NCI-H1694 treated with DMSO at 0.1 percent for 48 hours (cell line): ENCODE measurements around the gene DTX1.
A peak's percentile ranks its signal among the peaks of the same experiment; 100 is the strongest.

Source experiments
- DNase-seq: peaks from one replicate; lab custom pipeline; 2025; lab: John Stamatoyannopoulos, UW

DTX1 gene

DNA sequence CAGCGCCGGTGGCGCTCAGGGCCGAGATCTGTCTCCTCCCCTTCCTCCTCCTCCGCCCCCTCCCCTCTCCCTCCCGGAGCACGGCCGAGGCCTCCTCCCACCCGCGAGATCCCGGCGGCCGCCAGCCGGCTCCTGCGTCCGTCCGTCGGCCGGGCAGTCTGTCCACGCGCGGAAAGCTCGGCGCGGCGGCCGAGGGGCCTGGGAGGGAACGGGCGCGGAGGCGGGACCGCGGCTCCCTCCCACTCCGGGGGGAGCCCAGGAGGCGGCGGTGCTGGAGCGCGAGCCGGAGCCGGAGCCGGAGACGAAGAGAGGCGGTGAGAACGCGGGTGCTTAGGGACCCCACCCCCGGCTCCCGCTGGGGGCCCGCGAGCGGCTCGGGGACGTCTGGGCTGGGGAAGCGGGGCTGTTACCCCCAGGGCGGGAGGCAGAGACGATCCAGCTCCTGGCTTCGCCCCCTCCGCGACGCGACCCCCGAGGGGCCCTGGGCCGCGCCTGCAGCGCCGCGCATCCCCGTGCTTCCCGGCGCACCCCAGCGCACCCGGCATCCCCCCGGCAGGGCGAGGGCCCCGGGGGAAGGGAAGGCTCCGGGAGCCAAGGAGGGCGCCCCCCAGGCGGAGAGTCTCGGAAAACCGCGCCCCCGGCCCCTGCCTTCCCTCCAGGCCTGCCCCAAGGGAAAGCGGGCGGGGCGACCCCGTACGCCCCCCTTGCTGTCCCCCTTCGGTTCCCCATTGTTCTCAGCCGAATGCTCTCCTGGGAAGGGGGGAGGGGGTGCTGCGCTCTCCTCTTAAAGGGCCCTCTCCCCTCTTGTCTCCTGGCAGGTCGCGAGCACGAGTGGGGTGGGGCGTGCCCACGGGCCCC lies at the start of gene DTX1:
DTX1 (plus strand) TSS at position 100 of the 858 bp plus-strand sequence. CDS start 1,463 bp downstream, outside the sequence.
- no peak for DNase-seq

DNA sequence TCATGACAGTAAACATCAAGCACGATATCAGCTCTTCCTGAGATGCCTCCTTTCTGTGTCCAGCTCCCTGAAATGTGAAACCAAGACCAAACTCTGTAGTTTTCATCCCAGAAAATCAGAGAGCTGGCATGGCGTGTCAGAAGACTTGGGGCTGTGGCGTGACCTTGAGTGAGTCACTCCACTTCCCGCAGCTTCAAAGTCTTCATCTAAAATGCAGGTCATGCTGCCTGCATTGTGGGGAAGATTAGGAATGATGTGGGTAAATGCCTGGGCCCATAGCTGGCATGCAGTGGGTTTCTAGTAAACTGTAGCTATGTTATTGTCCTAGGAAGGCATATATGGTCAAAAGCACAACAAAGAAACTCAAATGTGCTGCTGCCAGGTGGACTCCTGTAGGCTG lies 49.4 kb upstream of the DTX1 start:
- DNase-seq, result no peak

DNA sequence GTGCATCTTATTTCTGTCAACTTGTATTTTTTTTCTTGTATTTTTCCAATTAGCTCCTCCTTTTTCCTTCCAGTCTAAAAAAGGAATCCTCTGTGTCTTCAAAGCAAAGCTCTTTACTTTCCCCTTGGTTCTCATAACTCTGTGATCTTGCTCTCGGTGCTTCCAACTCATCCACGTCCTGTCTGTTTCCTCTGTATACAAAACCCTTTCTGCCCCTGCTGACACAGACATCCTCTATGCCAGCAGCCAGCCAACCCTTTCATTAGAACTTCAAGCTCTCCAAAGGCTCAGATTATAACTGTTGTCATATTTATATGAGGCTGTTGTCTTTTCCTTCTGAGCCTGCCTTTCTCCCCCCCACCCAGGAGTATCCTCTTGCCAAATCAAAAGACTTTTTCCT lies 45.8 kb upstream of the DTX1 start:
- DNase-seq, result no peak

DNA sequence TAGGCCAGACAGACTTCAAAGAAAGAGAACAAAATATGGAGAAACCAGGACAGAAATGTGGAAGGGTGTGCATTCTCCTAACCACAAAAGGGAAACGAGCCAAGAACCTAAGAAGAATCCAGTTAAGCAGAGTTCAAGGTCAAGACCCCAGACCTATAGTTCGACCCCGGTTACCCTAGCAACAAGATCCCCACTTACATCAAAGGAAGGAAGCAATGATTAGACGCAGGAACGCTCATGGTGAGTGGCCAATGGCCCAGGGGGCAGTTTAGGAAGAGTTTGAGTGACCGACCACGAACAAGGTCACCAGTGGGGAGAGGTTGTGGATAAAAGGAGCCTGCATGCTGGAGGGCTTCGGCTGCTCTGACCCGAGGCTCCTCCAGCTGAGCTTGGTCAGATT lies 42.0 kb upstream of the DTX1 start:
- no peak for DNase-seq

DNA sequence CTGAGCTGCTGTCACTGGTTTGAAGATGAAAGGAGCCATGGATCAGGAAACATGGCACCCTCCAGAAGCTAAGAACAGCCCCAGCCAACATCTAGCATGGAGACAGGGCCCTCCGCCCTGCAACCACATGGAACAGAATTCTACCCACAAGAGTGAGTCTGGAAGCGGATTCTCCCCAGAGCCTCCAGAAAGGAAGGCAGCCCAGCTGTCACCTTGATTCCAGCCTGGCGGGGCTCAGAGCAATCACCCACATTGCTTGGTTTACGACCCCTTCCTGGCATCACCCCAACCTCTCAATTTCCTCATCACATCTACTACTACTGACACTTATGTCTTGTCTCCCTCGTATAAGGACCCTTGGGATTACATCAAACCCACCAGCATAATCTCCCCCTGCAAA lies 39.7 kb upstream of the DTX1 start:
- DNase-seq, result no peak

DNA sequence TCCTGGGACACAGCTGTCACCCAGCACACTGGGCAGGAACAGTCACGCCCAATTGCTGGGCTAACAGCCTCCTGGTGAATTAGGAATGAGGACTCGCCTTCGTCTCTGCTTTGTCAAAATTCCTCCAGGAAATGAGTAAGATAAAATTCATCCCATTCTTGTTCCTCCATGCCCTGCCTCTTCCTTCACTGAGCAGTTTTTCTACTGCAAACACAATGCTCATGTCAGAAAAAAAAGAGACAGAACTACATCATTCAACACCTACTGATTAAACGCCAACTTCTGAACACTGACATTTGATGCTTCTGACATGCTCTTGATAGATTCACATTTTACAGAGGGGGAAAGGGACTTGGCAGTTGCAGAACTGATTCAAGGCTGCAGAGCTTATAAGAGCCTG lies 37.5 kb upstream of the DTX1 start:
- no peak for DNase-seq

DNA sequence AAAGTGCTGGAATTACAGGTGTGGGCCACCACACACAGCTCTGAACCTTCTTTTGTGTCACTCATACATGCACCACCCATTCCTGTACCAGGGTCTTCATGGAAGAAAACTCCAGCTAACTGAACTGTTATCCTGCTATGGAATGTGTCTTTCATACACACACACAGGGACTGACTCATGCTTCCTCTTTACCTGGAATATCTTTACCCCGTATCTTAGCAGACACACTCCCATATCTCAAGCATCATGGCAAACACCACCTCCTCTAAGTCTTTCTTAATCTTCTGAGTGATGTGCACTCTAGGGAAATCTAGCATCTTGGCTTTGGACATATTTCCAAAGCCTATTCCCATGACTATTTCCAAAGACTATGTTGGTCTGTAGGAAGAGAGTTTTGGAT lies 35.0 kb upstream of the DTX1 start:
- DNase-seq, result no peak

DNA sequence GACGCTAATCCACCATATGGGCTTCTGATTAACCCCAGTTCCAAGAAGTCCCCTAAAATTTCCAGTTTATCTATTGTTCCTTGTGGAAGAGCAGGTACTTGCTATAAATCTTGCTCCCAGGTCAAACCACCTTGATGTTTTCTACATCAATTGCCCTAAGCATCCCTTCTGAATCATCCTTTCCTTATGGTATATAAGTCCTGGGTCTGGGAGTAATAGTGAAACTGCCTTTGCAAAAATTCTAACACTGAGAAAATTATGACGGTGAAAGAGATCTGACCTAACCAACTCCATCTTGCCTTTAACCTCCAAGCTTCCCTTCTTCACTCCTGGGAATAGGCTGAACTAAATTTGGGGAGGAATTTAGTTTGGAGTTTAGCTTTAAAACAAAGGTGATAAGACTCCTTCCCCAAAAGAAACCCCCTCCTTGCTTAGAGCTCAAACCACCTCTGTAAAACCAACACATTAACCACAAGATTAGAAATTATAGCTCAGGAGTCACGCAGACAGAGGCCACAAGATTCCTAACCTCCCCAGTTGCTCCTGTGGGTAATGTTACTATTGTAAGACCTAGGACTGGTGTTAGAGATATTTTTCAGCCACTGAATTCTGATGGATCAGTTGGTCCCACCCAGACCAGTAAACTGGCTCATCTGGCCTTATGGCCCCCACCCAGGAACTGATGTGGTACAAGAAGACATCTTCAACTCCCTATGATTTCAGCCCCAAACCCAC lies 33.8 kb upstream of the DTX1 start:
- no peak for DNase-seq

DNA sequence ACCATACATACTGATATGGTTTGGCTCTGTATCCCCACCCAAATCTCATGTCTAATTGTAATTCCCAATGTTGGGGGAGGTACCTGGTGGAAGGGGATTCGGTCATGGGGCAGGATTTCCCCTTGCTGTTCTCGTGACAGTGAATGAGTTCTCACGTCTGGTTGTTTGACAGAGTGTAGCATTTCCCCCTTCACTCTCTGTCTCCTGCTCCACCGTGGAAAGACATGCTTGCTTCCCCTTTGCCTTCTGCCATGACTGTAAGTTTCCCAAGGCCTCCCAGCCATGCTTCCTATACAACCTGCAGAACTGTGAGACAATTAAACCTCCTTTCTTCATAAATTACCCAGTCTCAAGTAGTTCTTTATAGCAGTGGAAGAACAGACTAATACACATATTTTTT lies 28.8 kb upstream of the DTX1 start:
- DNase-seq, result no peak

DNA sequence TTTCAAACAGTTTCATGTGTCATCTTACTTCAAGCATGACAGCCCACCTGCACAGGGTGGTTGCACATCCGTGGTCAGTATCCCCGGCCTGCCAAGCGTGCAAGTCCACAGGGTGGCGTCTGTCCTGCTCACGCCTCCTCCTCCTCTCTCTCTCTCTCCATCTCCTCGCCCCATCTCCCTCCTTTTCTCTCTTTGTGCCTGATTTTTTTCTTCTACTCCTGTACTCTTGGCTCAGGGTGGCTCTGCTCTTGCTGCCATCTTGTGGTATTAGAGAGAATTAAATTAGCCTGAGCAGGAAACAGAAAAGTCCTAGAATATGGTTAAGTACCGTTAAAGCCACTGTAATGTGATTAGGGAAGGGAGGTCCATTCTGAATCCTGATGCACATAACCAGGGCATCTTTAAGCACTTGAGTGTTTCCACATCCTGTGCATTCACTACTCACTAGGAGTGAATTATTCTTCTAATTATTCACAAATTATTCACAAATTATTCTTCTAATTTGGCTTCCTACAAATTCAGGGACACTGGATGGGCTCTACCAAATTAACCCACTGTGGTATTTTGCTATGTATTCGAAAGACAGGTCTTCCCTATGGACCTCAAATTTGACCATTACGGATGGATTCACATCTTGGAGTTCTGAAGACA lies 25.5 kb upstream of the DTX1 start:
- peak; percentile 77 for DNase-seq

DNA sequence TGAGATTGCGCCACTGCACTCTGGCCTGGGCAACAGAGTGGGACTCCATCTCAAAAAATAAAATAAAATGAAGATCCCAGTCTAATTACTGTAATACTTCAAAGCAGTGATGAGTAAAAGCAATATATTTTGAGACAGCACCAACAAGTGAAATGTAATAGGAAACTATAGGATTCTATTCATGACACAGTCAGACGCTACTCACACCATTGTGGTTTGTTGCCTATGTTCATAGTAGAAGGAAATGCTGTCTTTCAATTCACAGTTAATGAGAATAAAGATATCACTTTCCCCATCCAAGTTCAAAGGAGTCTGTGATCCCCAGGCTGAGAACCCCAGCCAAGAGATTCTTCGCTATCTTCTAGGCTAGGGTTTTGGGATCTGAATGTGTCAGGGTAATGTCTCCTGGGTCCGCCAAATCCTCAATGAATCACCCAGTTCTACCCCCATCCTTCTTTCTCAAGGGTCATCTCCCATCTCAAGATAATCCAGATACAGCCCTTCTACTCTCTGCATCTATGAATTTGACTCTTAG lies 16.6 kb upstream of the DTX1 start:
- no peak for DNase-seq

DNA sequence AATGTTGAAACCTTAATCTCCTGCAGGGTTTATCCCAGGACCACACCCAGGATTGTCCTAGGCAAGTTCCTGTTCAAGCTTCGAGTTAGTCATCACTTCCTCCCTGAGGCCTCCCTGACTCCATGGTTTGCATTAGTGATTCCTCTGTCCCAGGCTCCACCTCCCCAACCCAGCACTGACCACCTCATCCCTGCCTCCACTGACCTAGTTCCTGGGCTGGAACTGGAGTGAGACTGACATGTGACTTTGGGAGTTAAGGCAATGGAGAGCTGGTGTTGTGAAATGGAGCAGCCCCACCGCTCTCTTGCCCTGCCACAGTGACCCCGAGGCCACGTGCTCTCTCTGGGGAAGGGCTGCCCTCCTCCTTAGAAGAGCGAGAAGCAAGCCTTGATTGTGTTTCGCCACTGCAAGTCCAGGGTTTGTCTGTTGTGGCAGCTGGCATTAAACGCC lies 15.8 kb upstream of the DTX1 start:
- no peak for DNase-seq

DNA sequence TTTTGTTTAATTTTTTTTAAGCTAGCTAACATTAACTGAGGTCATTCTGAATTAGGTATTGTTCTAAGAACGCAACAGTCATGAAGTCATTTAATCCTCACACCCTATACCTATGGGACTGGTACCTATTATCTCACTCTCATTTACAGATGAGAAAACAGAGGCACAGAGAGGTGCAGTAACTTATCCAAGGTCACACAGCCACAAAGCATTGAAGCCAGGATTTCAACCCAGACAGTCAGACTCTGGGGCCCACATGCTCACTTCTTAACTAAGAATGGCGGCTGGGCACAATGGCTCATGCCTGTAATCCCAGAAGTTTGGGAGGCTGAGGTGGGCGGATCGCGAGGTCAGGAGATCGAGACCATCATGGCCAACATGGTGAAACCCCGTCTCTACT lies 15.0 kb upstream of the DTX1 start:
- DNase-seq, result no peak

DNA sequence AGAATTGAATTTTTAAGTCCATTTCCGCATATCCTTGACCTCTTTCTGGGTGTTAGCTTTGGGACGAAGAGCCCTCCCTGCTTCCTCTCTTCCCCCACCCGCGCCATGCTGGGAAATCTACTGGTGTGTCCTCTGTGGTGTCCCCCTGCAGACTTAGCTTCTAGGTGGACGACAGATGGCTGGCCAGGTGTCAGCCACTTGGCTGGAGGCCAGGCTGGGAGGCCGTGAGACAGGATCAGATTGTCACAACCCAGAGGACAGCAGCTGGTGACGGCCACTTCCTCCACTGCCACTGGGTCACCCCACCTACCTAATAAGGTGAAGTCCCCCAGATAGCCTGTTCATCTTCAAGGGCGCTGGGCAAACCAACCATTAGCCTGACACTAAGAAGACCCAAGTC lies 13.3 kb upstream of the DTX1 start:
- DNase-seq, result no peak

DNA sequence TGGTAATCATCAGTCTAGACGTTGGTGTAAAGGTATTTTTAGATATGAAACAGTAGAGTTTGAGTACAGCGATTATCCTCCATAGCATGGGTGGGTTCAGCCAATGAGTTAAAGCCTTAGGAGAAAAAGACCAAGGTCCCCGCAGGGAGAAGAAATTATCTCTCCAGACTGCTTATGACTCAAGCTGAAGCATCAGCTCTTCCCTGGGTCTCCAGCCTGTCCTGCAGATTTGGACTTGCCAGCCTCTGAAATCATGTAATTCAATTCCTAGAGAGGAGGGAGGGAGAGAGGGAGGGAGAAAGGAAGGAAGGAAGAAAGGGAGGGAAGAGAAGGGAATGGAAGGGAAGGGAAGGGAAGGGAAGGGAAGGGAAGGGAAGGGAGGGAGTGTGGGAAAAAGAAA lies 12.0 kb upstream of the DTX1 start:
- no peak for DNase-seq

DNA sequence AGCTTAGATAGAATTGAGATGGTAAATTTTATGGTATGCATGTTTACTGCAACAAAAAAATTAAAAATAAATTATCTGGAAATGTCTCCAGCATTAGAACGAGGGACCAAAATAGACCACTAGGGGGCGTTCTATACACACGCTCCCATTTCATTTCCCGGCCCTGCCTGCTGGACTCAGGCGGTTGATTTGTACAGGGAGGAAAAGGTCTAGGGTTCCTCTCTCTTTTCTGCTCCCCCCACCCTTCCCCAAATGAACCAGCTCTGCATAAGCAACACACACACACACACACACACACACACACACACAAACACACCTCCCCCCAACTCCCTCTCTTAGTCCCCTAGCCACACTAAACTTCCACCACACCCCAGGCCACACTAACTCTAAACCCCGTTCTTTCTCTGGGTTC lies 7.8 kb upstream of the DTX1 start:
- peak; percentile 70 for DNase-seq

DNA sequence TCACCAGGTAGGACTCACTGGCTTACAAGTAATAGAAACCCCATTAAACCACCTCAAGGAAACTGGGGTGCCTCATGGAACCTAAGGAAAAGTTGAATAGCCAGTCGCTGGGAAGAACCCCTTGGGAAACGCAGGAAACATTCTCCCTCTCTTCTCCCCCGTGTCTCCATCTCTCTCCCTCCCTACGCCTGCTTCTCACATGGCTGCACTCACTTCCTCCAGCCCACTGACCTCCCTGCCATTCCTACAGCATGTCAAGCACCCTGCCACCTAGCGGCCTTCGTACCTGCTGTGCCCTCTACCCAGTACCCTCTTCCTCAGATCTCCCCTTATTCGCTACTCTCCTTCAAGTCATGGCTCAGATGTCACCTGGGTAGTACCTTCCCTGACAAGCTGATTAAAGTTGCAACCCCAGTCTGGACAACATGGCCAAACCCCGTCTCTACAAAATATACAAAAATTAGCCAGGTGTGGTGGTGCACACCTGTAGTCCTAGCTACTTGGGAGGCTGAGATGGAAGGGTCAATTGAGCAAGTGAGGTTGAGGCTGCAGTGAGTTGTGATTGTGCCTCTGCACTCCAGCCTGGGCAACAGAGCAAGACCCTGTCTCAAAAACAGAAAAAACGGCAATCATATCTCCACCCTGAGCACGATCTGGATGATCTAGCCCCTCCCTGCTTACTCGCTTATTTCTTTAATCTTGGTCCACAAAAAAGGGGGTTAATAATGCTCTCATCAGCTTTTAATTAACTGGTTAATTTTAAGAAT lies 6.4 kb upstream of the DTX1 start:
- DNase-seq, result no peak

DNA sequence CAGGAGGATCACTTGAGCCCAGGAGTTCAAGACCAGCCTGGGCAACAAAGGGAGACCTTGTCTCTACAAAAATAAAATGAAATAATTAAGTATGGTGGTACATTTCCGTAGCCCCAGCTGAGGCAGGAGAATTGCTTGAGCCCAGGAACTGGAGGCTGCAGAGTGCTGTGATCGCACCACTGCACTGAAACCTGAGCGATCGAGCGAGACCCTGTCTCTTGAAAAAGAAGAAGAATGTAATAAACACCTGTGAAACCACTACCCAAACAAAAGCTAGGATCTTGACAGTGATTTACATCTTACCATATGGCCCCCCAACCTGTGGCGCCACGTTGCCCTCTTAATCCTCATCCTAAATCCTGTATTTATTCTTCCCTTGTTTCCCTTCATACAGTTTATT lies 5.7 kb upstream of the DTX1 start:
- DNase-seq, result no peak

DNA sequence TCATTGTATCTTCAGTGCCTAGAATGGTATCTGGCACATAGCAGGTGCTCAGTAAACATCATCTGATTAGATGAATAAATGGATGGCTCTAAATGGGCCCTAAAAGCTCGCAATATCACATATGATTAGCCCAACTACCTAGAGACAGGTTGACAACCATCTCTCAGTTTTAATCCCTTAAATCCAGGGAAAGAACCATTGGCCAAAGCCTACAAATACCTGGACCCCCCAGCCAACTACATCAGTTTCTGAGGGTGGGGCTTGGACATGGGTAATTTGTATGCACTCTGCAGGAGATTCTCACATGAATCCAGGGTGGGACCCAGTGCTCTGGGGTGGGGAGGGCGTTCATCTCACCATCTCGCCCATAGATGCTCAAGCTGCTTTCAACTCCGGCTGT lies 4.8 kb upstream of the DTX1 start:
- no peak for DNase-seq

DNA sequence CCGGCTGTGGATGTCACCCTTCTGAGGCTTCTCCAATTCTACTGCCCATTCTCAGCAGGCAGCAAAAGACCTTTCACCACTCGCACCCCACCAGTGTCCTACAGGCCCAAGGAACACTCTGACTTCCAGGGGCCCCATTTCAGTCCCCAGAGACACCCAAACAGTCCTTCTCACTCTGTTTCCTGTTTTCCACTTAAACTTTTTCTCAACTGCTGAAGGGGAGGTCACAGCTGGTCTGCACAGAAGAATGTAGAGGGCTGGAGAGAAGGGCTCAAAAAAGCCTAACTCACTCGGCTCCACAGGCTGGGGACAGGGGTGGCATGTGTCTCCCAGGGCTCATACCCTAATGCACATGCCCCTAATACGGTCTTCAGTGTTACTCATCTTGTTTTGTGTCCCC lies 4.2 kb upstream of the DTX1 start:
- no peak for DNase-seq

DNA sequence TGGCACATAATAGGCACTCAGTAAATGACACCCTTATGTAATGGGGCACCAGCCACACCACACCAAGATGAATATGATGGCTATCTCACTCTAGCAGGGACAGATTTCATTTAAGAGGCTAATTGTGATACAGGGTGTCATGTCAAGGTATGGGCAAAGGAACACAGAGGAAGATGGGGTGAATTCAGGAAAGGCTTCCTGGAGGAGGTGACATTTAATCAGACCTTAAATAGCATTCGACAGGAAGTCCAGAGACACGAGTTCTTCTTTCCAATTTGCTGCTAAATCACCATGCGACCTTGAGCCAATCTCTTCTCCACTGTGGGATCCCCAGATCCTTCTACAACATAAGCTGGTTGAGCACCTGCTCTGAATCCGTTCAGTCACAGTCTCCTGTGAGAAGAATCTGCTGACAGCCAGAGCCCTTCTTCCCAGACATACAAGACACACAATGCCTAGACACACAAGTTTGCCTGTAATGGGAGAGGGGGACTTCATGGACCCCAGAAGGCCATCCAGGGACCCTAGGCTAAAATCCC lies 1.5 kb upstream of the DTX1 start:
- no peak for DNase-seq
